ENCODE measurements around the gene PAPPA2.
"Not testable (repeated sequence)": the region's sequence is repeated elsewhere in the genome, so short reads cannot be mapped to it uniquely, and the experiment has no call there.

GRCh38 chr1:176561761-176562160 is 98.8 kb downstream of the PAPPA2 start:
- not testable (repeated sequence) for TF ChIP-seq CTCF, POLR2A (IDR thresholded peaks at IDR 0.05)
